HL-60/S4 treated with phorbol 12-myristate 13-acetate at 8.2 ng/mL for 4 days and 3 days (cell line): ENCODE measurements around the gene NEB.
"Not testable (repeated sequence)": the region's sequence is repeated elsewhere in the genome, so short reads cannot be mapped to it uniquely, and the experiment has no call there.

Source experiments
- in situ Hi-C: fragments of 300-500 bp; cut with MboI; formaldehyde crosslinking; loops from 2 replicates; pipeline ENCODE4 v1.15.0; 2022; ENCODE audit warnings: low sequenced_read_pairs

NEB gene

GRCh38 chr2:151569167-151569566 is 165.1 kb downstream of the NEB start:
- in situ Hi-C loops: no loop called here

GRCh38 chr2:151568501-151568900 is 165.8 kb downstream of the NEB start:
- in situ Hi-C loops: no loop called here

DNA sequence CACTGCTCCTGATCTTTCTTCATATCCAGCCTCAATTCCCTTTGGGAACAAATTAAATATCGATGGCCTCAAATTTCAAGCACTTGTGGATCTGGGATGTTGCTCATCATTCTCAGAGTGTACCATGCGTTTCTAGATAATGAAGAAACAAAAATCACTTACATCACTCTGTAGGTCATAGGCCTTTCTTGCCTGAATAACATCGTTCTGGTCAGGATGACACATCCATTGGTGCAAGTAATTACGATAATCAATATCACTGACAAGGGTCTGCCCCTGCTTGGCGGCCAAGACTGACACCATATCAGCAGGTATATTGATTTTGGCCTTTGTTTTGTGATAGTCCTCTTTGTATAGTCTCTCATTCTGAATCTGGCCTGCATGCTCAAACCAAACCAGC is 167.3 kb downstream of the NEB start:
- in situ Hi-C loops: no loop called here

GRCh38 chr2:151562398-151562797 is 171.9 kb downstream of the NEB start:
- in situ Hi-C loops: no loop called here

GRCh38 chr2:151560289-151560688 is 174.0 kb downstream of the NEB start:
- in situ Hi-C loops: no loop called here

DNA sequence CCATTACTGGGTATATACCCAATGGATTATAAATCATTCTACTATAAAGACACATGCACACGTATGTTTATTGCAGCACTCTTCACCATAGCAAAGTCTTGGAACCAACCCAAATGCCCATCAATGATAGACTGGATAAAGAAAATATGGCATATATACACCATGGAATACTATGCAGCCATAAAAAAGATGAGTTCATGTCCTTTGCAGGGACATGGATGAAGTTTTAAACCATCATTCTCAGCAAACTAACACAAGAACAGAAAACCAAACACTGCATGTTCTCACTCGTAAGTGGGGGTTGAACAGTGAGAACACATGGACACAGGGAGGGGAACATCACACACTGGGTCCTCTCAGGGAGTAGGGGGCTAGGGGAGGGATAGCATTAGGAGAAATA is 174.8 kb downstream of the NEB start:
- in situ Hi-C loops: not testable (repeated sequence)

DNA sequence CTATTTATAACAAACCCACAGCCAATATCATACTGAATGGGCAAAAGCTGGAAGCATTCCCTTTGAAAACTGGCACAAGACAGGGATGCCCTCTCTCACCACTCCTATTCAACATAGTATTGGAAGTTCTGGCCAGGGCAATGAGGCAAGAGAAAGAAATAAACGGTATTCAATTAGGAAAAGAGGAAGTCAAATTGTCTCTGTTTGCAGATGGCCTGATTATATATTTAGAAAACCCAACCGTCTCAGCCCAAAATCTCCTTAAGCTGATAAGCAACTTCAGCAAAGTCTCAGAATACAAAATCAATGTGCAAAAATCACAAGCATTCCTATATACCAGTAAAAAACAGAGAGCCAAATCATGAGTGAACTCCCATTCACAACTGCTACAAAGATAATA is 176.4 kb downstream of the NEB start:
- in situ Hi-C loops: not testable (repeated sequence)

- in situ Hi-C loops: no loop called here
Observed at GRCh38 chr2:151556121-151556520, 178.2 kb downstream of the NEB start.

GRCh38 chr2:151552287-151552686 is 182.0 kb downstream of the NEB start:
- in situ Hi-C loops: no loop called here

GRCh38 chr2:151551556-151551955 is 182.7 kb downstream of the NEB start:
- in situ Hi-C loops: no loop called here

DNA sequence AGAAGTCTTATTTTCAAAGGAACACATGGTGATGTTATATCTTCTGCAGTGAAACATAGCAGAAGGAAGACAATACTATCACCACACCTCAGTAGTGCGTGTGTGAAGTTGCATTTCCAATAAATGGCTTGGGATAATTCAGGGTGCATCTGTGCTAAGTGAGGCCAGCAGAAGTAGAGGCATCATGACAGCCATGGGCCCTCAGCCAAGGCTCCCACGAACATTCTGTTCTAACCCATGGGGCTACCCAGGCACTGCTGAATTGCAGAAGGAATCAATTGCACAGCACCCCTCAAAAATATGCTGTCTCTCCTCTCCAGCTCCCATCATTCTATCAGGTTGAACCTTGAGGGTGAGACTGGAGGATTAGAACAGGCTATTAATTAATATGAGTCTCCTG is 185.1 kb downstream of the NEB start:
- in situ Hi-C loops: no loop called here

DNA sequence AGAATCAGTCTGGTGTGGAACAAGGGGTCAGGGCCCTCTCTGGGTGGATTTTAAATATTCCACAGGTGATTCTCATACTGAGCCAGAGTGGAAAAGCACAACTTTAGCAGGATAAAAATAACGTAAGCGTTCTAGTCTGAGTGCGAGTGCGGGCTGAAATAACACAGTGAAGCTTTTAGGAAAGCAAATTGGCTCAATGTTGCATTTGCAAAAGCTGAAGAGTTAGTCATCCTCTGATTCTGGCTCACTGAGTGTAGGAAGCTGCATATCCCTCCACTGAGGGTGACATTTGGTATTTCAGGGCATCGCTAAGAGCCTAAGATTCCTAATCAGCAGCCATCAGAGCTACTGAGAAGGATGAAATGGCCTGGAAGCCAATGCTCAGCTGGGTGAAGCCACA is 189.8 kb downstream of the NEB start:
- in situ Hi-C loops: no loop called here

- in situ Hi-C loops: no loop called here
Observed at GRCh38 chr2:151543876-151544275, 190.4 kb downstream of the NEB start.

DNA sequence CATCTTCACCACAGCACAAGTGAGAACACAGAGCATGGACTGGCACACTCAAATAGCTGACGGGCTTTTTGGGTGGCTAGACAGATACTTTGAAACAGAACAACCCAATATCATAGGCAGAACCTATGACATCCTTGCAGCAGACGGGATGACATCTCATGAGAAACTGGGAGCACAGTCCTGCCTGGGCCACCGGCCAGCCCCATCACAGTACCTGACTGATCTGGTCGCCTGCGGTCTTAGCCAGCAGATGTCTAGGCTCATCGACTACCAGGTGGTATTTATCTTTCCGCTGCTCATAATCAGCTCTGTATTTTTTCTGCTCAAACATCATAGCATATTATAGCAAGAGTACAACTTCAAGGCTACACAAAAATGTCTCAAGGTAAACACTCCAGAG is 200.3 kb downstream of the NEB start:
- in situ Hi-C loops: no loop called here

DNA sequence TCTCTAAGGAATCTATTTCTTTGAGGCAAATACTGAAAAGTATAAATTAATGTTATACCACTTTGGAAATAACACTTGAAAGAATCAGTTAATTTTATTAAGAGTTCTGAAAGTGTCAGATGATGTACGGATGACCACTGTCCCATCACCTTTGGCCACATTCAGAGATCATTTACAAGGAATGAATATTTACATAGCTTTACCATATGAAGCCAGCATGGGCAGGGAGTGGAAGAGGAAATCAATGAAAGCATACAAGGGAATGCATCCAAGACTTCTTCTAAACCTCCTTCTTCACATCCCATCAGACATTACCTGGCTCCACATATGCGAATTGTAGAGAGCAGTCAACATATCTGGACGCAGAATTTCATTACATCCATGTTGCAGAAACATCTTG is 201.1 kb downstream of the NEB start:
- in situ Hi-C loops: no loop called here

GRCh38 chr2:151526572-151527090 is 207.6 kb downstream of the NEB start:
- in situ Hi-C loops: no loop called here

DNA sequence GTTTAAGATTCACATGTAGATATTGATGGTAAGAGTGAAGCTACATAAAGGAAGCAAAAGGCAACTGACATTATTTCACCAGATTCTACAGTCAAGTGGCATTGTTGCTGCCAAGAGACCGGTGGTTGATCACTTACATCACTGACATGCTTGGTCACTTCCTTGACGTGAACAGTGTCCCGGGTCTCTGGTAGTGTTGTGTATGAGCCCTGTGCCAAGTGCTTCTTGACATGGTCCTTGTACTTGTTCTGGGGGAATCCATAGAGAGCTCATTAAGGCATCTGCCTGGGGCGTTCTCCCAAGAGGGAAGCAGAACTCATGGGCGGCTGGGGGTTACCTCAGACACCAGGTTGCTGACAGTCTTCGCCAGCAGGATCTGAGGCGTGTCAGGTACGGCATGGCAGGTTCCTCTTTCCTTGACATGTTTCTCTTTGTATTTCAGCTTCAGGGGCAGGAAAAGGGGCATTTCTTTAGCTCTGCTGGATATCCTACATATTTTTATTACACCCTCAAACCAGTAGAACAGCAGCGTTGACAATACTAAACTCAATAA is 208.4 kb downstream of the NEB start:
- in situ Hi-C loops: no loop called here

GRCh38 chr2:151523850-151524249 is 210.4 kb downstream of the NEB start:
- in situ Hi-C loops: no loop called here

DNA sequence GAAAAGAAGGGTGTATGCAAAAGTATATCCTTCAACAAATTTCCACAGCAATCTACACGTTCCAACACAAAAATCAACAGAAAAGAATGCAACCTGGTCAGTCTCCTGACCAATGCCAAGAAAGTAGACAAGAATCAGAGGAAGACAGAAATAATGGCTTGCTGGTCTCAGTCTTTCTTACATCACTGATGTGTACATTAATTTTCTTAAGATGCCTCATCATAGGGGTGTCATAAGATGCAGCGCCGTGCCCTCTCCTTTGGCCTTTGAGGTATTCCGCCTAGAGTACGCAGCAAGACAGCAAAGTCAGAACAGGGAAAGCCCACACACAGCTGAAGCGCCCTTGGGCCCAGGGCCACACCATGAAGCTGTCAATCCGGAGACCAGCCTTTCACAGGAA is 211.7 kb downstream of the NEB start:
- in situ Hi-C loops: no loop called here

GRCh38 chr2:151520976-151521375 is 213.3 kb downstream of the NEB start:
- in situ Hi-C loops: no loop called here

DNA sequence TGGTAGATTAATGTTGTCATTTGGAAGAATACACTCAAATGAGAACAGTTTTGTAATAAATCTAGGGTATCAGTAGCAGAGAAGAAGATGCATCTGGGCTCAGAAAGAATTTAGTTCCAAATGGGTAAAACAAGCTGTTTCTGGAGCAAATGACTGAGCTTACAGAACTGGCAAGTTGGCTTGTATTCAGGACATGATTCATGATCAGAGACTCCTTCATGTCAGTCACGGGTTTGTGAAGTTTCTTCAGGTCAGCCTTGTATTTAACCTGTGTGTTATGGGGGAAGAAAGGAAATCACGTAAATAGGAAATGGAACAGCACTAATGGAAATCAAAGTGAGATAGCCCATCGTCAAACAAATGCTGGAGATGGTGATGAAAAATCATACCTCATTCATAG is 215.5 kb downstream of the NEB start:
- in situ Hi-C loops: no loop called here

DNA sequence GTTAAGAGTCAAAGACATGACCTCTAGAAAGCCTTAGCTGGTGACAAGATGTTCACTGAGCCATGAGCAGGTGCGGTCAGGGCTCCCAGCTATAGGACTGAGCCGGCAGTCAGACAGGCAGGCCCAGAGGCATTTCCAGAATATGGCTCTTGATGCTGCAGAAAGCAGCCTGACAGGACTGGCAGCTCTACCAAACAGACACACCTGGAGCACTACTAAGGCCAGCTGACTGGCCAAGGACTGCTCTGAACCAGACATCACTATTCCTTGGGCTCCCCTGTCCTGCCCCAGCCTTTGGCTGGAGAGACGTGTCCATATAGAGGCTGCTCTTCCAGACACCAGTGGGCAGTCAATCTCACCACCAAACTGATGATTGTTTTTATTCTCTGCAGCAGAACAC is 225.8 kb downstream of the NEB start:
- in situ Hi-C loops: no loop called here

DNA sequence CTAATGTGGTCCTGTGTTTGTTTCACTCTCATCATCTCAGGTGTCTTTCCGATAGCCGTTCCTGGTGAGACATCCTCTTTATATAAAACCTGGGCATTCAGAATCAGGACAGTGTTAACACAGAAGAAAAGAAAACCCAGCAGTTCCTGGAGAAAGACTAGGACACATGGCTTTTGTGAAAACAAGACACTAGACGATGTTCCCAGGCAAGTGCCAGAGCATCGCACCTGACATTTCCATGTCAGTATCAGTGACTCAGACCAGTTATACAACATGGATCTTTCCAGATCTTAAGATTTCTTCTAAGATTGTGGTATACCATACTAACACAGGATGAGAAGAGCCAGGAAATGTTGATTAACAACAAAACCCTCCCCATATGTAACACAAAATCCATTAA is 228.1 kb downstream of the NEB start:
- in situ Hi-C loops: no loop called here
